ENCODE measurements around the gene CDH2.

Gene CDH2

GRCh38 chr18:28080876-28081300 is 96.0 kb downstream of the CDH2 start:
- no peak for ATAC-seq

GRCh38 chr18:28079883-28080282 is 97.0 kb downstream of the CDH2 start:
- no peak for ATAC-seq

GRCh38 chr18:28078849-28079248 is 98.1 kb downstream of the CDH2 start:
- no peak for ATAC-seq

- no peak for ATAC-seq
Measured at GRCh38 chr18:28078298-28078697, 98.6 kb downstream of the CDH2 start.

- ATAC-seq = no peak
Measured at GRCh38 chr18:28075501-28075900, 101.4 kb downstream of the CDH2 start.

- no peak for ATAC-seq
Measured at GRCh38 chr18:28074076-28074475, 102.9 kb downstream of the CDH2 start.

- no peak for ATAC-seq
Measured at GRCh38 chr18:28073658-28074057, 103.3 kb downstream of the CDH2 start.

GRCh38 chr18:28071199-28071598 is 105.7 kb downstream of the CDH2 start:
- no peak for ATAC-seq

- no peak for ATAC-seq
Measured at GRCh38 chr18:28068207-28068606, 108.7 kb downstream of the CDH2 start.

- ATAC-seq = no peak
Measured at GRCh38 chr18:28067346-28067745, 109.6 kb downstream of the CDH2 start.

- no peak for ATAC-seq
Measured at GRCh38 chr18:28065793-28066186, 111.1 kb downstream of the CDH2 start.

GRCh38 chr18:28065031-28065792 is 111.7 kb downstream of the CDH2 start:
- ATAC-seq = no peak

GRCh38 chr18:28063926-28064325 is 113.0 kb downstream of the CDH2 start:
- no peak for ATAC-seq

GRCh38 chr18:28063271-28063761 is 113.6 kb downstream of the CDH2 start:
- ATAC-seq = no peak

- no peak for ATAC-seq
Measured at GRCh38 chr18:28062443-28062842, 114.5 kb downstream of the CDH2 start.

GRCh38 chr18:28059861-28060260 is 117.1 kb downstream of the CDH2 start:
- no peak for ATAC-seq

GRCh38 chr18:28050545-28050944 is 126.4 kb downstream of the CDH2 start:
- ATAC-seq = no peak

- ATAC-seq = no peak
Measured at GRCh38 chr18:28048612-28049011, 128.3 kb downstream of the CDH2 start.

GRCh38 chr18:28045880-28046279 is 131.1 kb downstream of the CDH2 start:
- no peak for ATAC-seq

- ATAC-seq = no peak
Measured at GRCh38 chr18:28045176-28045810, 131.6 kb downstream of the CDH2 start.

GRCh38 chr18:28044036-28044435 is 132.9 kb downstream of the CDH2 start:
- no peak for ATAC-seq

- no peak for ATAC-seq
Measured at GRCh38 chr18:28043631-28044030, 133.3 kb downstream of the CDH2 start.

- ATAC-seq = no peak
Measured at GRCh38 chr18:28041366-28041765, 135.6 kb downstream of the CDH2 start.

GRCh38 chr18:28040716-28041115 is 136.2 kb downstream of the CDH2 start:
- no peak for ATAC-seq
